ENCODE results near the gene OPHN1. TPM values are rescaled to one million over a fixed set of nuclear protein-coding genes. Genes with fewer than 3 reads are reported as not detected.

OPHN1 gene
- total RNA-seq, 1 experiment from 2014 or later, result 4.6 TPM

GRCh38 chrX:68196939-68197791, 236.1 kb downstream of the OPHN1 start:
- no TSS peak for BruUV-seq (replicated peaks)
- DNase-seq, result peak; percentile 36 to 53

GRCh38 chrX:68195561-68195960, 237.7 kb downstream of the OPHN1 start:
- TF ChIP-seq CTCF (IDR thresholded peaks at IDR 0.05; ENCODE audit: insufficient read depth in 1 of 2, low read depth in 1 of 2, low read length in 1 of 2, severe bottlenecking in 1 of 2, unreplicated experiment in 1 of 2), result no peak
- Histone ChIP-seq H3K27me3 (replicated peaks; ENCODE audit: control insufficient read depth, insufficient read depth, low read length) (no peaks in the 10 kb centered on the region), H3K4me3 (ENCODE audit: low read depth, low read length) (no peak overlapping the region), H3K4me1 (no peaks in the 10 kb centered on the region; the same call in 1 of the 2 replicates), H3K9me3 (no peaks in the 10 kb centered on the region), H3K36me3 (ENCODE audit: control insufficient read depth, insufficient read depth, low read length) (no peaks in the 10 kb centered on the region)
- CTCF ChIA-PET, result no interaction called here
- Mint-ChIP-seq H3K27ac (ENCODE audit: unreplicated experiment) (no peak overlapping the region), H3K4me1 (ENCODE audit: low read depth, unreplicated experiment) (no peaks in the 10 kb centered on the region), H3K9me3 (ENCODE audit: unreplicated experiment) (no peaks in the 10 kb centered on the region), H3K4me3 (ENCODE audit: unreplicated experiment) (no peak overlapping the region), H3K27me3 (ENCODE audit: insufficient read depth, unreplicated experiment) (no peaks in the 10 kb centered on the region), H3K36me3 (ENCODE audit: insufficient read depth, unreplicated experiment) (no peaks in the 10 kb centered on the region)
- POLR2A ChIA-PET, result no interaction called here
- intact Hi-C loops (cut with micrococcal nuclease; ENCODE audit: unreplicated experiment), result loop anchor here (5.0 kb wide), 1 partner anchor 612 kb away; no protein-coding TSS in a partner anchor
- DNase-seq, result no peak
- BruUV-seq (replicated peaks), result no TSS peak

More at GRCh38 chrX:68196939-68197791, 236.1 kb downstream of the OPHN1 start:
- ChIA-PET POLR2A (no interaction called here), CTCF (interaction anchor here (0.5 to 1.7 kb wide), 8 partner anchors 74 to 534 kb away, joined by 3 to 23 read pairs (median 4); no protein-coding TSS in a partner anchor)
- intact Hi-C loops (cut with micrococcal nuclease; ENCODE audit: unreplicated experiment), result loop anchor here (1.0 to 5.0 kb wide), 5 partner anchors 265 to 610 kb away; no protein-coding TSS in a partner anchor
- Histone ChIP-seq H3K4me3 (ENCODE audit: low read depth, low read length) (no peak overlapping the region), H3K9me3 (no peaks in the 10 kb centered on the region), H3K4me1 (no peaks in the 10 kb centered on the region; the same call in 1 of the 2 replicates), H3K36me3 (ENCODE audit: control insufficient read depth, insufficient read depth, low read length) (no peaks in the 10 kb centered on the region), H3K27me3 (replicated peaks; ENCODE audit: control insufficient read depth, insufficient read depth, low read length) (no peaks in the 10 kb centered on the region)
- Mint-ChIP-seq H3K27ac (ENCODE audit: unreplicated experiment) (no peak overlapping the region), H3K4me3 (ENCODE audit: unreplicated experiment) (no peak overlapping the region), H3K27me3 (ENCODE audit: insufficient read depth, unreplicated experiment) (no peaks in the 10 kb centered on the region), H3K4me1 (ENCODE audit: low read depth, unreplicated experiment) (no peaks in the 10 kb centered on the region), H3K36me3 (ENCODE audit: insufficient read depth, unreplicated experiment) (no peaks in the 10 kb centered on the region), H3K9me3 (ENCODE audit: unreplicated experiment) (no peaks in the 10 kb centered on the region)
- peak; percentile 42 to 59 for TF ChIP-seq CTCF (IDR thresholded peaks at IDR 0.05; ENCODE audit: insufficient read depth in 1 of 2, low read depth in 1 of 2, low read length in 1 of 2, severe bottlenecking in 1 of 2, unreplicated experiment in 1 of 2)

- CTCF ChIA-PET, result no interaction called here
- H3K27ac Mint-ChIP-seq (ENCODE audit: unreplicated experiment), result no peak overlapping the region
- H3K36me3 Mint-ChIP-seq (ENCODE audit: insufficient read depth, unreplicated experiment), result no peaks in the 10 kb centered on the region
- H3K4me1 ChIP-seq, result no peaks in the 10 kb centered on the region; the same call in 1 of the 2 replicates
- POLR2A ChIA-PET, result no interaction called here
- H3K27me3 Mint-ChIP-seq (ENCODE audit: insufficient read depth, unreplicated experiment), result no peaks in the 10 kb centered on the region
- H3K4me1 Mint-ChIP-seq (ENCODE audit: low read depth, unreplicated experiment), result no peaks in the 10 kb centered on the region
- no peaks in the 10 kb centered on the region for H3K9me3 ChIP-seq
- no peaks in the 10 kb centered on the region for H3K9me3 Mint-ChIP-seq (ENCODE audit: unreplicated experiment)
- H3K4me3 ChIP-seq (ENCODE audit: low read depth, low read length), result no peak overlapping the region
- no peak overlapping the region for H3K4me3 Mint-ChIP-seq (ENCODE audit: unreplicated experiment)
- BruUV-seq (replicated peaks), result no TSS peak
- TF ChIP-seq CTCF (IDR thresholded peaks at IDR 0.05; ENCODE audit: insufficient read depth in 1 of 2, low read depth in 1 of 2, low read length in 1 of 2, severe bottlenecking in 1 of 2, unreplicated experiment in 1 of 2), result no peak
- no peaks in the 10 kb centered on the region for H3K36me3 ChIP-seq (ENCODE audit: control insufficient read depth, insufficient read depth, low read length)
- no peaks in the 10 kb centered on the region for H3K27me3 ChIP-seq (replicated peaks; ENCODE audit: control insufficient read depth, insufficient read depth, low read length)
- DNase-seq, result no peak
- intact Hi-C loops (cut with micrococcal nuclease; ENCODE audit: unreplicated experiment), result no loop called here
These were observed 239.5 kb downstream of the OPHN1 start for GRCh38 chrX:68193786-68194185.
